ENCODE measurements around the gene MUC4. TPM values are rescaled to one million over a fixed set of nuclear protein-coding genes. Genes with fewer than 3 reads are reported as not detected.
"Not testable (repeated sequence)": the region's sequence is repeated elsewhere in the genome, so short reads cannot be mapped to it uniquely, and the experiment has no call there.

Gene MUC4
- total RNA-seq, 1 experiment from 2014 or later: 3.6 TPM

DNA sequence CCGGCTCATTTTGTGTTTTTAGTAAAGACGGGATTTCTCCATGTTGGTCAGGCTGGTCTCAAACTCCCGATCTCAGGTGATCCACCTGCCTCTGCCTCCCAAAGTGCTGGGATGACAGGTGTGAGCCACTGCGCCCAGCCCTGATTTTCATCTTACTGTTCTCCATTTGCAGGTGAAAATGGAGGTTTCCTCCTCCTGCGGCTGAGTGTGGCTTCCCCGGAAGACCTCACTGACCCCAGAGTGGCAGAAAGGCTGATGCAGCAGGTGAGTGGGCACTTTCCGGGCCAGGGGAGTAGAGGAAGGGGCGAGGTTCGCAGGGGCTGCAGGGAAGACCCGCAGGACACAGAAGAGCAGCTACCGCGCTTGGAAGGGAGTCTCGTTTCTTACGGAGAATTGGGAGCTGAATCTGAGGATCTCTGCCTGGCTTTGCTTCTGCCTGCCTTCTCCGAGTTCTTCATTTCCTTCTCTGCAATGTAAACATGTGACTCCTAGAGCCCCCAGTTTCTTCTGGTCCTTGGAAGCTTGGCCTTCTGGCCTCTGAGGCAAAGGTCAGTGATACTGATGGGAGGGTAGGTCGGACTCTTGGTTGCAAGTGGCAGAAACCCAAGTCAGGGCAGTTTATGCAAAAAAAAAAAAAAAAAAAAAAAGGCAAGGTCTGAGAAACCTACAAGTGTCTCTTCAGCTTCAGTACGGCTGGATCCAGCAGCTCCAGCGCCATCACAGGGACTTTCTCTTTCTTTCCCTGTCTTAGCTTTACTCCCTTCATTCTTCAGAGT, 82.1 kb downstream of the MUC4 start:
- intact Hi-C loops (cut with micrococcal nuclease; ENCODE audit: unreplicated experiment): loop anchor here (2.0 kb wide), 1 partner anchor 15 kb away; no protein-coding TSS in a partner anchor
- Mint-ChIP-seq H3K36me3 (ENCODE audit: insufficient read depth, unreplicated experiment) (peaks cover 31% of the 10 kb centered on the region), H3K4me3 (ENCODE audit: low read depth, unreplicated experiment) (no peak overlapping the region), H3K4me1 (ENCODE audit: low read depth, unreplicated experiment) (no peaks in the 10 kb centered on the region), H3K27me3 (ENCODE audit: unreplicated experiment) (no peaks in the 10 kb centered on the region), H3K9me3 (ENCODE audit: low read depth, unreplicated experiment) (no peaks in the 10 kb centered on the region), H3K27ac (ENCODE audit: unreplicated experiment) (no peak overlapping the region)
- BruUV-seq (replicated peaks): no TSS peak
- no peak for DNase-seq
- TF ChIP-seq, protein P1, sequence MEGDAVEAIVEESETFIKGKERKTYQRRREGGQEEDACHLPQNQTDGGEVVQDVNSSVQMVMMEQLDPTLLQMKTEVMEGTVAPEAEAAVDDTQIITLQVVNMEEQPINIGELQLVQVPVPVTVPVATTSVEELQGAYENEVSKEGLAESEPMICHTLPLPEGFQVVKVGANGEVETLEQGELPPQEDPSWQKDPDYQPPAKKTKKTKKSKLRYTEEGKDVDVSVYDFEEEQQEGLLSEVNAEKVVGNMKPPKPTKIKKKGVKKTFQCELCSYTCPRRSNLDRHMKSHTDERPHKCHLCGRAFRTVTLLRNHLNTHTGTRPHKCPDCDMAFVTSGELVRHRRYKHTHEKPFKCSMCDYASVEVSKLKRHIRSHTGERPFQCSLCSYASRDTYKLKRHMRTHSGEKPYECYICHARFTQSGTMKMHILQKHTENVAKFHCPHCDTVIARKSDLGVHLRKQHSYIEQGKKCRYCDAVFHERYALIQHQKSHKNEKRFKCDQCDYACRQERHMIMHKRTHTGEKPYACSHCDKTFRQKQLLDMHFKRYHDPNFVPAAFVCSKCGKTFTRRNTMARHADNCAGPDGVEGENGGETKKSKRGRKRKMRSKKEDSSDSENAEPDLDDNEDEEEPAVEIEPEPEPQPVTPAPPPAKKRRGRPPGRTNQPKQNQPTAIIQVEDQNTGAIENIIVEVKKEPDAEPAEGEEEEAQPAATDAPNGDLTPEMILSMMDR (IDR thresholded peaks at IDR 0.05; ENCODE audit: unreplicated experiment): no peak
- CTCF ChIA-PET: no interaction called here

DNA sequence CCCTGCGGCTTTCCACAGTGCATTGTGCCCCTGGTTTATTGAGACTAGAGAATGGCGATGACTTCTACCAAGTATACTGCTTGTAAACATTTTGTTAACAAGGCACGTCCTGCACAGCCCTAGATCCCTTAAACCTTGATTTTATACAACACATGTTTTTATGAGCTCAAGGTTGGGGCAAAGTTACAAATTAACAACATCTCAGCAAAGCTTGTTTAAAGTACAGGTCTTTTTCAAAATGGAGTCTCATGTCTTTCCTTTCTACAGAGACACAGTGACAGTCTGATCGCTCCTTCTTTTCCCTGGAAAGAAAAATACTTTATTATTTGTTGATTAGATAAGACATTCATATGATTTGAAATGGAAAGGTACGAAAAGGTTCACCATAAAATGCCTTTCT, 82.9 kb downstream of the MUC4 start:
- not testable (repeated sequence) for BruUV-seq (replicated peaks); H3K4me1 Mint-ChIP-seq (ENCODE audit: low read depth, unreplicated experiment); H3K4me3 Mint-ChIP-seq (ENCODE audit: low read depth, unreplicated experiment); H3K9me3 Mint-ChIP-seq (ENCODE audit: low read depth, unreplicated experiment); H3K27me3 Mint-ChIP-seq (ENCODE audit: unreplicated experiment); DNase-seq; H3K27ac Mint-ChIP-seq (ENCODE audit: unreplicated experiment)
- peaks cover 29% of the 10 kb centered on the region for H3K36me3 Mint-ChIP-seq (ENCODE audit: insufficient read depth, unreplicated experiment)
- intact Hi-C loops (cut with micrococcal nuclease; ENCODE audit: unreplicated experiment): loop anchor here (2.0 kb wide), 1 partner anchor 16 kb away; no protein-coding TSS in a partner anchor
- CTCF ChIA-PET: interaction anchor here (0.9 kb wide), 1 partner anchor 833 kb away, joined by 12 read pairs; no protein-coding TSS in a partner anchor

DNA sequence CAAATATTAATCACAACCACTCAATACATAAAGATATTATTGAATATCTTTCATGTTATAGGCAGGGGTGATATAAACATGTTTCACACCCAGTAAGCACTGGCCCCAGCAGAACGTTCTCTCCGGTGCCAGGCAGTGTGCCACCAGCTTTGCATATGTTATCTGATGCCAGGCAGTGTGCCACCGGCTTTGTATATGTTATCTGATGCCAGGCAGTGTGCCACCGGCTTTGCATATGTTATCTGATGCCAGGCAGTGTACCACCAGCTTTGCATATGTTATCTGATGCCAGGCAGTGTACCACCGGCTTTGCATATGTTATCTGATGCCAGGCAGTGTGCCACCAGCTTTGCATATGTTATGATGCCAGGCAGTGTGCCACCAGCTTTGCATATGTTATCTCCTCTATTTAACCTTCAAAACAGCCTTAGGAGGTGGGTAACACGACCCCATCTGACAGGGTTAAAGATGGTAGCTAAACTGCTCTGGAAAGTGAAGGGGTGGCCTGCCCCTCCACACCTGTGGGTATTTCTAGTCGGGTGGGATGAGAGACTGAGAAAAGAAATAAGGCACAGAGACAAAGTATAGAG, 84.0 kb downstream of the MUC4 start:
- intact Hi-C loops (cut with micrococcal nuclease; ENCODE audit: unreplicated experiment): loop anchor here (2.0 kb wide), 1 partner anchor 17 kb away; no protein-coding TSS in a partner anchor
- CTCF ChIA-PET: no interaction called here
- DNase-seq: no peak

DNA sequence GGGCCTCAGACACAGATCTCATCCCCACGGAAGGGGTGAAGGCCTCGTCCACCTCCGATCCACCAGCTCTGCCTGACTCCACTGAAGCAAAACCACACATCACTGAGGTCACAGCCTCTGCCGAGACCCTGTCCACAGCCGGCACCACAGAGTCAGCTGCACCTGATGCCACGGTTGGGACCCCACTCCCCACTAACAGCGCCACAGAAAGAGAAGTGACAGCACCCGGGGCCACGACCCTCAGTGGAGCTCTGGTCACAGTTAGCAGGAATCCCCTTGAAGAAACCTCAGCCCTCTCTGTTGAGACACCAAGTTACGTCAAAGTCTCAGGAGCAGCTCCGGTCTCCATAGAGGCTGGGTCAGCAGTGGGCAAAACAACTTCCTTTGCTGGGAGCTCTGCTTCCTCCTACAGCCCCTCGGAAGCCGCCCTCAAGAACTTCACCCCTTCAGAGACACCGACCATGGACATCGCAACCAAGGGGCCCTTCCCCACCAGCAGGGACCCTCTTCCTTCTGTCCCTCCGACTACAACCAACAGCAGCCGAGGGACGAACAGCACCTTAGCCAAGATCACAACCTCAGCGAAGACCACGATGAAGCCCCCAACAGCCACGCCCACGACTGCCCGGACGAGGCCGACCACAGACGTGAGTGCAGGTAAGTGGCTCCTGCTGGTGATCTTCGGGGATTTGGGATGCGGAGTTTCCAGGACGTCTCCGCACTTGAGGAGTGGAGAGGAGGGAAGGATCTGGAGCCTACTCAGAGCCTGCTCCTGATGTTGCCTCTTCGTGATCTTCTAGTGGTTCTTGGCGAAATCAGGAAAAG, 85.6 kb downstream of the MUC4 start:
- H3K27ac Mint-ChIP-seq (ENCODE audit: unreplicated experiment); H3K9me3 Mint-ChIP-seq (ENCODE audit: low read depth, unreplicated experiment); H3K4me1 Mint-ChIP-seq (ENCODE audit: low read depth, unreplicated experiment); intact Hi-C loops (cut with micrococcal nuclease; ENCODE audit: unreplicated experiment); DNase-seq; H3K4me3 Mint-ChIP-seq (ENCODE audit: low read depth, unreplicated experiment); H3K27me3 Mint-ChIP-seq (ENCODE audit: unreplicated experiment): not testable (repeated sequence)
- CTCF ChIA-PET: interaction anchor here (1.1 kb wide), 1 partner anchor 106 kb away, joined by 3 read pairs; no protein-coding TSS in a partner anchor
- BruUV-seq (replicated peaks): TSS peak; percentile 6
- peaks cover 27% of the 10 kb centered on the region for H3K36me3 Mint-ChIP-seq (ENCODE audit: insufficient read depth, unreplicated experiment)

More for the DNA sequence above, 84.0 kb downstream of the MUC4 start:
- Mint-ChIP-seq H3K4me3 (ENCODE audit: low read depth, unreplicated experiment) (no peak overlapping the region), H3K4me1 (ENCODE audit: low read depth, unreplicated experiment) (no peaks in the 10 kb centered on the region), H3K27me3 (ENCODE audit: unreplicated experiment) (no peaks in the 10 kb centered on the region), H3K9me3 (ENCODE audit: low read depth, unreplicated experiment) (no peaks in the 10 kb centered on the region), H3K27ac (ENCODE audit: unreplicated experiment) (no peak overlapping the region), H3K36me3 (ENCODE audit: insufficient read depth, unreplicated experiment) (peaks cover 29% of the 10 kb centered on the region)
- no TSS peak for BruUV-seq (replicated peaks)
- TF ChIP-seq, protein P1 (IDR thresholded peaks at IDR 0.05; ENCODE audit: unreplicated experiment): no peak

DNA sequence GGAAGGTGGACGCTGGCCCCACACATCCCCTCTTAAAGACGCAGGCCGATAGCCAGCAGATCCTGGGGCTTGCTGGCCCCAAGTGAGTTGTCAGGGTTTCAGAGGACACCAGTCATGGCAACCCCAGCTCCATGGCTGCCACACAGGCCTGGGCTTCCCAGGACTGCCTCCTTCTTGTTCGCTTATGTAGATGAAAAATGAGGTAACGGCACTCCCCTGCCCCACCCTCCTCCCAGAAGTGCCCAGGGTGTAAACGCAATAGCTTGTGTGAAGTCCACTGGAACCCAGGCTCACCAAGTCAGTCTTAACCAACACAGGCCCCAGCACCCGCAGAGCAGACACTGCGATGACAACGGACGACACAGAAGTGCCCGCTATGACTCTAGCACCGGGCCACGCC, 87.4 kb downstream of the MUC4 start:
- H3K27me3 Mint-ChIP-seq (ENCODE audit: unreplicated experiment); BruUV-seq (replicated peaks); DNase-seq; H3K4me3 Mint-ChIP-seq (ENCODE audit: low read depth, unreplicated experiment); H3K27ac Mint-ChIP-seq (ENCODE audit: unreplicated experiment); H3K9me3 Mint-ChIP-seq (ENCODE audit: low read depth, unreplicated experiment); CTCF ChIA-PET; intact Hi-C loops (cut with micrococcal nuclease; ENCODE audit: unreplicated experiment): not testable (repeated sequence)
- H3K36me3 Mint-ChIP-seq (ENCODE audit: insufficient read depth, unreplicated experiment): peaks cover 31% of the 10 kb centered on the region
- H3K4me1 Mint-ChIP-seq (ENCODE audit: low read depth, unreplicated experiment): peaks cover 20% of the 10 kb centered on the region

DNA sequence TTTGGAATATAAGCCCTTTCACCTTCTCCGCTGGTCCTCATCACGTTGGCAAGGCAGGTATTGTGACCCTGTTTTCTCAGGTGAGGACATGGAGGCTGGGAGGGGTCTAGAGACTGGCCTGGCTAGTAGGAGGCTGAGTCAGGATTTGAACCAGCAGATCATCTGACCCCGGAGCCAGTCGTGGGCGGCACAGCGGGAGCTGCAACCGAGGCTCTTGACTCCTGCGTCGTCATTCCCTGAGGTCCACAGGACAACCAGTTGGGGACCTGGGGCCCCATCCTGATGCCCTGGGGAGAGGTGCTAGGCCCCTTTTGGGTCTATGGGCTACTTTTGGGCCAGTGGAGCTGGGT, 88.8 kb downstream of the MUC4 start:
- DNase-seq; intact Hi-C loops (cut with micrococcal nuclease; ENCODE audit: unreplicated experiment); BruUV-seq (replicated peaks); CTCF ChIA-PET; H3K27me3 Mint-ChIP-seq (ENCODE audit: unreplicated experiment); H3K4me3 Mint-ChIP-seq (ENCODE audit: low read depth, unreplicated experiment); H3K27ac Mint-ChIP-seq (ENCODE audit: unreplicated experiment); H3K9me3 Mint-ChIP-seq (ENCODE audit: low read depth, unreplicated experiment): not testable (repeated sequence)
- H3K36me3 Mint-ChIP-seq (ENCODE audit: insufficient read depth, unreplicated experiment): peaks cover 38% of the 10 kb centered on the region
- H3K4me1 Mint-ChIP-seq (ENCODE audit: low read depth, unreplicated experiment): peaks cover 34% of the 10 kb centered on the region

DNA sequence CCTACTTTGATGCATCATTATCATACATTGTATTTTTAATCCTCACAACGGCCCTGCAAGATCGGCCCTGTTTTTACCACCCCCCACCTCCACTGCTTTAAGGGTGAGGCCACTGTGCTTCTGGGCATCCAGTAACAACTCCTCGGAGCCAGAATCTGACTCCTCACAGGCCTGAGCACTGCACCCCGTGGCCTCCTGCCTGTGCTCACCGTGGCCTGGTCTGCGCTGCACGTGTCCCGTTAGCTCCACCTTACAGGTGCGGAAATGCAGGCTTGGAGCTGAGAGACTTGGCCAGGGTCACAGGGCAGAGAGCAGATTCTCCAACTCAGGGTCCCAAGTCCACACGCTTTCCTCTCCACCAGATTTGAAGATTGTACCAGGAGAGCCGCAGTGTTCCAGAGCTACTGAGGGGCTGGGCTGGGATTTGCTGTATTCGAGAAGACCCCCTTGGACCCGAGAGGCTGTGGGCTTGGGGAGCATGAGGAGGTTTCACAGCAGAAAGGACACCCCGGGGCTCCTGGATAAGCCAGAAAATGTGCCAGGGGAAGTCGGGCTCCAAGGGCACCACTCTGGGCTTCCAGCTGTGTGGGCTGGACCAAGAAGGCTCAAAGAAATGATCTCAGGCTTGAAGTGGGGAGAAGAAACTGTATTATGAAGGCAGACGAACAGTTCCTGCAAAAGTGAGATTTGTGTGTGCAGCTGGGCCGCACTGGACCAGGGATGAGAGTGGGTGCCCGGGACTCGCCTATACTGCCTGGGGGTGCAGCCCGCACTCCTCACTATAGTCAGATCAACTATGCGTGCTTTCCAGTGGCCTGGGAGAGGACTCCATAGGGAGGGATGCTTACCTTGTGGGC, 89.4 kb downstream of the MUC4 start:
- CTCF ChIA-PET; H3K9me3 Mint-ChIP-seq (ENCODE audit: low read depth, unreplicated experiment); H3K27ac Mint-ChIP-seq (ENCODE audit: unreplicated experiment); intact Hi-C loops (cut with micrococcal nuclease; ENCODE audit: unreplicated experiment); BruUV-seq (replicated peaks); DNase-seq; H3K27me3 Mint-ChIP-seq (ENCODE audit: unreplicated experiment): not testable (repeated sequence)
- Mint-ChIP-seq H3K4me1 (ENCODE audit: low read depth, unreplicated experiment) (peaks cover 40% of the 10 kb centered on the region), H3K36me3 (ENCODE audit: insufficient read depth, unreplicated experiment) (peaks cover 41% of the 10 kb centered on the region), H3K4me3 (ENCODE audit: low read depth, unreplicated experiment) (peak overlapping the region; percentile 17)

All from Calu3 (cell line).